ENCODE results near the gene TPX2. TPM values are rescaled to one million over a fixed set of nuclear protein-coding genes. Genes with fewer than 3 reads are reported as not detected.

Gene TPX2
- total RNA-seq, 1 donor from 2014 or later, result 126 TPM

DNA sequence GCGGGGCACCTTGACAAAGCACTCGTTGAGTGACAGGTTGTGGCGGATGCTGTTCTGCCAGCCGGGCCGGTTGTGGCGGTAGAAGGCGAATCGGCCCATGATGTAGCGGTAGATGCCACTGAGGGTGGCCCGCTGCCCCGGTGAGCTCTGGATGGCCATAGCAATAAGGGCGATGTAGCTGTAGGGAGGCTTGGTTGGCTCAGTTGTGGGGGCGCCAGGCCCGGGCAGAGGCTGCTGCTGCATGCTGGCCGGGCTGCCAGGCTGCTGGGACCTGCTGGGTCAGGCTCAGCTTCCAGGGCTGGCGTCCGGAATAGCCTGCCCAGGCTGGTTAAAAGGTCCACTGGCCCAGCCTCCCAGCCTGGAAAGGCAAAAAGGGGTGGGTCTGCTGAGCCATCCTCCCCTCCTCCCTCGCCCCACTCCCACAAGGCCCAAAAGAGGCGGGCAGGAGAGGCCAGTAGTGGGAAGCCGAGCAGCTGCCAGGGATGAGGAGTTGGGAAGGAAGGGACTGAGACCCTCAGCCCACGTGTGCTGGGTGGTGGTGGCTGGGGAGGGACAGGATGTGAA lies 106.3 kb downstream of the TPX2 start, which contains the start of gene FOXS1:
Gene FOXS1 (minus strand): TSS at position 305 of the 564 bp plus-strand sequence. CDS start 62 bp downstream, at position 243.
- no peak for TF ChIP-seq CTCF (conservative IDR thresholded peaks at IDR 0.05; ENCODE audit: low read depth, low read length)
- no peak for DNase-seq (ENCODE audit: low read depth)
- no peak within 1 kb of the TSS for H3K4me3 ChIP-seq (ENCODE audit: low read depth, low read length)

- no peak overlapping the region for H3K4me3 ChIP-seq (ENCODE audit: low read depth, low read length)
Measured at GRCh38 chr20:31846793-31847138, 107.7 kb downstream of the TPX2 start.

DNA sequence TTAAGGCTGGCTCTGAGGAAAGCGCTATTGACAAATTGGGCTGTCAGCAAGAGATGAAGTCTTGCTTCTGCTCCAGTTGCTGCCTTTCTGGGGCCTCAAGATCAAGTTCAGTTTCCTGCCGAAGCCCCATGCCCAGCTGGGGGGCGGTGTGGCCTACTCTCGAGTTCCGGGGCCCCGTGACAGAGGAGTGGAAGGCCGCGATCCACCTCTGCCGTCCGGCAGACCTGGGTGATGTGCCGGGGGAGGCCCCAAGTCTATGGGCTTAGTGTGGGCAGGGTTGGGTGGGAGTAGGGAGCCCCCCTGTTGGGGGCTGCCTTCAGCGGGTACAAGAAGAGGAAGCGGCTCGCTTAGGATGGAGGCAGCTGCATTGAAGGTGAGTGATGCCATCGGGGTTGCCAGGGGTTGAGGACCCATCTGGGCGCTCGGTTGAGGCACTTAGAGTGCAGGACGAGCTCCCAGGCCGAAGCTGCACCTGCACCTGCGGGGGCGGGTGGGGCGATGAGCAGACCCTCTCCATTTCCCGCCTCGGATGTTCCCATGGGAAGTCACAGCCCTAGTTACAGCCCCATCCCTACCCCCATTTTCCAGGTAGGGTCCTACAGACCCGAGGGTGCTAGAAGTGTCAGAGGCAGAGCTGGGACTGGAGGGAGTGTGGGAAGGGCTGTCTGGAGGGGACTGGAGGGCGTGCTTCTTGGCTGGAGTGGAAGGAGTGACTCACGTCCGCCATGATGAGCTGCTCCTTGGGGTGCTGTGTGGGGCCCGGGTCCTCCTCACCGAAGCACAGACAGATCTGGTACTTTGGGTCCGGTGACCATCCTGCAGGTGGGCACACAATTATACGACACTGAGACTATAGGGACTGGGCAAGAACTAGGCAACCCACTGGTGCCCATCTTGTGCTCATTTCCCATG lies 109.3 kb downstream of the TPX2 start:
- no peak for TF ChIP-seq CTCF (conservative IDR thresholded peaks at IDR 0.05; ENCODE audit: low read depth, low read length)
- H3K4me3 ChIP-seq (ENCODE audit: low read depth, low read length), result no peak overlapping the region
- DNase-seq (ENCODE audit: low read depth), result no peak

More at GRCh38 chr20:31846793-31847138, 107.7 kb downstream of the TPX2 start:
- no peak for TF ChIP-seq CTCF (conservative IDR thresholded peaks at IDR 0.05; ENCODE audit: low read depth, low read length)
- no peak for DNase-seq (ENCODE audit: low read depth)

DNA sequence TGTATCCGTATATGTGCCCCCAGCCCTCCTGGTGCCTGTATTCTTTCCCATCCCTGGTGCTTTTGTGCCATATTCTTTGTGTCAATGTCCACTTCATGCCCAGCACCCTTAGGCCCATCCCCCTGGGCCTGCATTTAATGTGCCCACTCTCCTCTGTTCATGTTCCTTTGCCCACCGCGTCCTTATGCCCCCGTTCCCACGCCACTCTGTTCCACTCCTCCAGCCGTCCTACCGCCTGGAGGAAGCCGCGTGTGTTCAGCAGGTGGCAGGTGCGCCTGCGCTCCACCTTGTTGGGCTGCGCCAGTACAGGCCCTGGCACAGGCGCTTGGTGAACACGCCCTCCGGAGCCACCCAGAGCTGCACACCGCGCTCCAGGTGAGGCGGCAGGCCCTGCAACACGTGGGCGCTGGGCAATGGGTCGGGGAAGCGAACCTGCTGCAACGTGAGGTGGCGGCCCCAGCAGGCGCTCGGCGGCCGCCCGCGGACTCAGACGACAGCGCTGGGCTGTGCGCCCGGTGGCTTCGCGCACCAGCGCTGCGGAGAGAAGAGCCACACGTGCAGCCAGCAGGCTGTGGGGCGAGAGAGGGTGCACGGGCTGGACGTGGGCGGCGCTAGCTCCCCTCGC lies 110.3 kb downstream of the TPX2 start:
- DNase-seq (ENCODE audit: low read depth), result no peak

More for the DNA sequence above, 110.3 kb downstream of the TPX2 start:
- no peak overlapping the region for H3K4me3 ChIP-seq (ENCODE audit: low read depth, low read length)
- TF ChIP-seq CTCF (conservative IDR thresholded peaks at IDR 0.05; ENCODE audit: low read depth, low read length), result no peak

Other genes with a start within 250 kb of the TPX2 start
- 61.1 and 104 TPM in 2 replicates for gene HM13, start 224.8 kb upstream of the TPX2 start, total RNA-seq
- gene ID1, start 134.0 kb upstream of the TPX2 start, total RNA-seq, result 237 and 302 TPM in 2 replicates
- not detected in 2 replicates for gene COX4I2, start 101.4 kb upstream of the TPX2 start, total RNA-seq
- 197 and 209 TPM in 2 replicates for gene BCL2L1, start 16.4 kb upstream of the TPX2 start, total RNA-seq
- under 0.01 TPM in 1 of 2 replicates, not detected in the other for gene MYLK2, start 80.1 kb downstream of the TPX2 start, total RNA-seq
- not detected in 2 replicates for gene FOXS1, start 106.3 kb downstream of the TPX2 start, total RNA-seq
- gene DUSP15, start 131.2 kb downstream of the TPX2 start, total RNA-seq, result not detected in 2 replicates
- not detected in 2 replicates for gene TTLL9, start 131.3 kb downstream of the TPX2 start, total RNA-seq
- 16.5 and 17.8 TPM in 2 replicates for gene PDRG1, start 212.8 kb downstream of the TPX2 start, total RNA-seq
- gene XKR7, start 228.9 kb downstream of the TPX2 start, total RNA-seq, result under 0.01 and 0.17 TPM in 2 replicates